RWPE1 (cell line): Measurements from ENCODE around the gene SEC16A.

ENCODE experiments used
- CTCF ChIA-PET: fragments of 350-600 bp; sonication (Branson Sonifier 250); formaldehyde crosslinking; extraction: SDS; loops from one replicate; lab custom pipeline; 2021; lab: Yijun Ruan, JAX
- POLR2A ChIA-PET: fragments of 400-600 bp; formaldehyde crosslinking; extraction: SDS; loops from one replicate; lab custom pipeline; 2020; ENCODE audit warnings: antibody characterized with exemption; ENCODE audit not compliant: low non-redundant PET; lab: Yijun Ruan, JAX
- DNase-seq: peaks from one replicate; pipeline ENCODE4 v3.0.0; 2012; ENCODE audit warnings: low spot score
- H3K27ac ChIP-seq: fragments of 450-650 bp; 2 replicates; pipeline ENCODE4 v1.5.1; 2017
- TF ChIP-seq, protein P1 (sequence below): fragments of 450-650 bp; conservative IDR thresholded peaks from 2 replicates; pipeline ENCODE4 v1.5.1; 2017; ENCODE audit warnings: low read depth, mild to moderate bottlenecking

The SEC16A gene

DNA sequence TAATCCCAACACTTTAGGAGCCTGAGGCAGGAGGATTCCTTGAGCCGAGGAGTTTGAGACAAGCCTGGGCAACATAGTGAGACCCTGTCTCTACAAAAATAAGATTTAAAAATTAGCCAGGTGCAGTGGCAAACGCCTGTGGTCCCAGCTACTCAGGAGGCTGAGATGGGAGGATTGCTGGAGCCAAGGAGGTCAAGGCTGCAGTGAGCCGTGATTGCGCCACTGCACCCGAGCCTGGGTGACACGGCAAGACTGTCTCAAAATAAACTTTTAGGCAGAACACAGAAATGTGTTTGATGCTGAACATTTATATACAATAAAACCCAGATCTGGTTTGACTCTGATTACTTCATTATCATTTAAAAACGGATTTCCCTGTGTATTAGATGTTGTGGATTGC is 77.4 kb downstream of the SEC16A start:
- TF ChIP-seq, protein P1, sequence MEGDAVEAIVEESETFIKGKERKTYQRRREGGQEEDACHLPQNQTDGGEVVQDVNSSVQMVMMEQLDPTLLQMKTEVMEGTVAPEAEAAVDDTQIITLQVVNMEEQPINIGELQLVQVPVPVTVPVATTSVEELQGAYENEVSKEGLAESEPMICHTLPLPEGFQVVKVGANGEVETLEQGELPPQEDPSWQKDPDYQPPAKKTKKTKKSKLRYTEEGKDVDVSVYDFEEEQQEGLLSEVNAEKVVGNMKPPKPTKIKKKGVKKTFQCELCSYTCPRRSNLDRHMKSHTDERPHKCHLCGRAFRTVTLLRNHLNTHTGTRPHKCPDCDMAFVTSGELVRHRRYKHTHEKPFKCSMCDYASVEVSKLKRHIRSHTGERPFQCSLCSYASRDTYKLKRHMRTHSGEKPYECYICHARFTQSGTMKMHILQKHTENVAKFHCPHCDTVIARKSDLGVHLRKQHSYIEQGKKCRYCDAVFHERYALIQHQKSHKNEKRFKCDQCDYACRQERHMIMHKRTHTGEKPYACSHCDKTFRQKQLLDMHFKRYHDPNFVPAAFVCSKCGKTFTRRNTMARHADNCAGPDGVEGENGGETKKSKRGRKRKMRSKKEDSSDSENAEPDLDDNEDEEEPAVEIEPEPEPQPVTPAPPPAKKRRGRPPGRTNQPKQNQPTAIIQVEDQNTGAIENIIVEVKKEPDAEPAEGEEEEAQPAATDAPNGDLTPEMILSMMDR, result no peak
- ChIA-PET CTCF (no interaction called here), POLR2A (no interaction called here)
- DNase-seq, result no peak
- H3K27ac ChIP-seq, result peak overlapping the region; percentile 78

DNA sequence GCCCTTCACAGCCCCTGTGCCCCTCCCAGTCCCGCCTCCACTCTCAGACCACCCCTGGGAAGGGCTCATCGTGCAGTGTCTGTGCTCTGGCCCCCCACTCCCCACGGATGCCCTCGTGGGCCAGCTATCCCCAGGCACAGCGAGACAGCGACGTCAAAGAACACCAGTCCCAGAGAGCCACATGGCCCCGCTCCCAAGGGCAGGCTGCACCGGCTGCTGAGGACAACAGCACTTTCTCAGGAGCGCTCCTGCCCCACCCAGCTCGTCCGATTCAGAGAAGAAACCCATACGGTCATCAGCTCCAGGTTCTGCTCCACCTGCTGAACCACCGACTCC is 78.1 kb downstream of the SEC16A start:
- TF ChIP-seq, protein P1, result no peak
- H3K27ac ChIP-seq, result peak overlapping the region; percentile 78
- POLR2A ChIA-PET, result no interaction called here
- no peak for DNase-seq
- CTCF ChIA-PET, result interaction anchor here (0.6 kb wide), 1 partner anchor 11 kb away, joined by 3 read pairs; no protein-coding TSS in a partner anchor

DNA sequence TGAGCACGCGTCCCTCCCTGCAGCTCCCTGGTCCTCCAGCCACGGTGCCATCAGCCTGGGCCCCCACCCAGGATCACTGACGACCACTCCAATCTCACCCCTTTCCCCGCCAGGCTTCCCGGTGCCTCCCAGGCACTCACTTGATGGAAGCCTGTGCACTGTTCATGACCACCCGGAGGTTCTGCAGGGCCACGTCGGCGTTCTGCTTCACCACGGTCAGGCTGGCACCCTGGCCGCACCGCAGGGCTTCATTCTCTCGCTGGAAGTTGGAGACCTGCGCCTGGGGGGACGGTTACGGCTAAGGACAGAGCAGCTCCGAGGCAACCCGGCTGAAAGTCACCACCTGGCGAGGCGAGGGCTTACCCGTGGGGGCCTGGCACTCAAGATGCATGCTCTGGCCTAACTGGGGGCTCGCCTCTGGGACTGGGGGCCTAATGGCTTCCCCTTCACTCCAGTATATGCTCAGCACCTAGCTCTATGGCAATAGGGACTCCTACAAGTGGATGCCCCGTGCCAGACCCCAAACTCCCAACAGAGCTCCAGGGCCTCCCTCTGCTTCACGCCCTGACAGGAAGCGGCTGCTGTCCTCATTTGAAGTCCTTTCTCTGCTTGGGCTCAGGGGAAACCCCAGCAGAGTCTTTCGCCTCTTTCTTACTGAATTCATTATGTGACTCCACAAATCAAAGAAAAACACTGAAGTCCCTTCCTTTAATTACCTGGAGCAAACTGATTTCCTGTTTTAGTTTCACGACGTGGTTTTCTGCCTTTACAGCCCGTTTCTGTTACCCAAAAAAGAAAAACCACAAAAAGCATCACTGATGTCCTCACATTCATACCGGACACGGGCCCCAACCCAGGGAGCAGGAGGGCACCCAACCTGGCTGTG is 78.7 kb downstream of the SEC16A start:
- peak overlapping the region; percentile 78 for H3K27ac ChIP-seq
- TF ChIP-seq, protein P1, result no peak
- CTCF ChIA-PET, result interaction anchor here (0.6 to 0.9 kb wide), 3 partner anchors 10 to 40 kb away, joined by 3 to 6 read pairs (median 3); partner anchors contain the start of gene DNLZ
- POLR2A ChIA-PET, result no interaction called here
- DNase-seq, result no peak

DNA sequence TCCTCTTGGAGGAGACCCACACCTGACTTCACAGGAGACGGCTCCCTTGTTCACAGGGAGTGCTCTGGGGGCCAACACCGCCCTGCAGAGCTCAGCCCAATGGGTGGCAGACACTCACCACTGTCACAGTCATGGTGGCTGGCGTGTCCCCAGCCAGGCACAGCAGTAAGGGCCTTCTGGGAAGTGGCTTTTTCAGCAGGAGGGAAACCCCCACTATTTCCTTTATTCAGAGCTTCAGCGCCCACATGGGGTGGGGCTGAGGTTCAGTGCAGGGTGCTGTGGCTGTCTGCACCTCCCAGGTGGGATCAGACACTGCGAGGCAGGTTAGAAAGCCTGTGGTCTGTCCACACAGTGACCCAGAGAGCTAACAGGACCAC is 79.3 kb downstream of the SEC16A start:
- no peak for DNase-seq
- POLR2A ChIA-PET, result no interaction called here
- TF ChIP-seq, protein P1, result no peak
- peak overlapping the region; percentile 78 for H3K27ac ChIP-seq
- CTCF ChIA-PET, result interaction anchor here (0.6 to 1.0 kb wide), 3 partner anchors 21 to 44 kb away, joined by 3 to 6 read pairs (median 6); partner anchors contain the start of gene DNLZ

DNA sequence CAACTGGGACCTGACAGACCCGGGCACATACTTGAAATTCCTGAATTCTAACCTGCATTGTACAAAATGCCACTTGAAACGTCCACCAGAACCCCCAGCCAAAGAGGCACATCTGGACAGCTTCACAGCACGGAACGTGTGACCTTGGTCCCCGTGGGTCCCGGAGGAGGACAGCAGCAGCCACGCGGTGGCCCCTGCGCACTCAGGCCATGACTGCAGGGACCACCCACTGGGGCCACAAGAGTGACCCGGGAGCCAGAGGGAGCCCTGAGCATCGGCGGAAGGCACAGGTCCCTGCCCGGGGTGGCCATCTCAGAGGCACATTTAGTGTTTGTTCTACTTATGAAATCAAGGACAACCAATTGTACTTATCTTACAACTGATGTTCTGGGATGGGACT is 80.8 kb downstream of the SEC16A start:
- CTCF ChIA-PET, result interaction anchor here (0.8 to 3.3 kb wide), 3 partner anchors 28 to 89 kb away, joined by 6 to 16 read pairs (median 9); partner anchors contain the start of genes CARD9 and DNLZ
- peak overlapping the region; percentile 79 for H3K27ac ChIP-seq
- POLR2A ChIA-PET, result interaction anchor here (0.6 kb wide), 1 partner anchor 24 kb away, joined by 4 read pairs; no protein-coding TSS in a partner anchor
- no peak for DNase-seq
- TF ChIP-seq, protein P1, result no peak

DNA sequence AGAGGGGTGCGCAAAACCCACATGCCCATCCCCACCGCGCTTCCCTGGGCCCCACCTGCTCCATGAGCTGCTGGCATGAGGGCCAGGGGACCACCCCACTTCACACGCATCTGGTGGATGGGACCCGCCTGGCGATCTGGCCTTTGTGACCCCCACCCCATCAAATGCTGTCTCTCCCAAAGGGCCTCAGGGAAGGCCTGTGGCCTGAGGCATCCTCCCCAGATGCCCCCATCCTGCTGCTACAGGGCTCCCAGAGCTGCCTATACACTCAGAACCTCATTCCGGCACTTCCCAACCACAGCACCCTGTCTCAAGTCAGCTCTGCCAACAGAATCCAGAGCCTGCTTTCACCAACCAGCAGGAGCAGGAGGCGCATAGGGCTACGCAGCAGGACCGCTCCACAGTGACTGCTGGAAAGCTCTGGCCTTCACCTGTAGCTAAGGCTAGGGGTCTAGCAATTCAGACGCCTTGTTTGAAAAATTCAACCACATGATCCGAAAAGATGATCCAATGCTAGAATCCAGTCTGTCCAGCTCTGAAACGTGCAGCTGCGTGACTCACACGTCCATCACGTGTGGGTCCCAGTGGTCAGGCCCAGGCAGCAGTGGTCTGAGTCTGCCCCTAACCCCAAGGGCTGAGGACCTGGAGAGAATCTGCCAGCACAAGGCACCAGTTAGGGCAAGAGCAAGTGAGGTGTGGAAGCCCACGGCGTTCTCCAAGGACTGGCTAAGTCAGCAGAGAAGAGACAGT is 81.5 kb downstream of the SEC16A start:
- TF ChIP-seq, protein P1, result no peak
- ChIA-PET POLR2A (interaction anchor here (1.1 kb wide), 1 partner anchor 8 kb away, joined by 4 read pairs; the partner anchor contains the start of genes ENTR1 and PMPCA), CTCF (interaction anchor here (0.5 to 3.3 kb wide), 14 partner anchors 8 to 842 kb away, joined by 3 to 18 read pairs (median 4); partner anchors contain the start of genes CARD9, DNLZ, ENTR1 and PMPCA)
- peak; percentile 44 for DNase-seq
- peak overlapping the region; percentile 79 for H3K27ac ChIP-seq
